ENCODE results near the gene OTUD5.

OTUD5 gene

DNA sequence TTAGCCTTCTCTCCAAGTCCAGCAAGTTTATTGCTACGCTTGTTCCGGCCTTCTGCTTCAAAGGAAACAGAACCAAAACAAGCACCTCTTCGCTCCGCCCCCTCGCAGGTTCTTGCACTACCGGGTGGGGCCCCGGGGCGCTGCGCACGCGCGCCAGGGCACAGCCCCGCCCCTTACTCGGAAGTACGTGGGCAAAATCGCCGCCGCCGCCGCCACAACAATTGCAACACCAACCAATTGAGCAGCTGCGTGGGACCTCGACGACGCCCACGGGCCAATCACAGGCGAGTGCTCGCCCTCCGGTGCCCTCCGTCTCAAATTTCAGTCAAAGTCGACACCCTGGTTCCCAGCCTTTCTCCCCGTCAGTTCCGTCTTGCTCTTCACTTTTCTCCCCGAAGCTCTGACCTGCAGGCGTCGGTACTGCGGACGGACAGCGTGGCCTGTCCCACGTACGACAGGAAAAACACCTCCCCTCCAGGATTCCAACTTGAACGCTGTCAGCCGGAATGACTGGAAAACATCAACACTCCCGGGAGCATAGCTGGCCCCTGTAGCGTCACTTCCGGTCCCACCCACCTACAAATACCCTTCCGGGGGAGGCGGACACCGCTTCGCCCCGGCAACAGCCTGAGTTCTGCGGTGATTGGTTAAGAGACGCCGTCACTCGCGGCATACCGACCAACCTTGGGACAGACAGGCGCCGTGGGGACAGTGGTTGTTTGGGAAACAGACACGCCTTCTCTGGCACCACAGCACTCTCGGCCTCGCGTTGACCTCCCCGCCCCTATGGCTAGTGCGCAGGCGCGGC, 624 bp upstream of the OTUD5 start:
- Histone ChIP-seq H3K36me3 (ENCODE audit: control insufficient read depth, insufficient read depth, low read length, severe bottlenecking) (peaks cover 7% of the 10 kb centered on the region), H3K9ac (ENCODE audit: low read length) (peak overlapping the region; percentile 90), H3K9me3 (ENCODE audit: control insufficient read depth, low read length) (no peaks in the 10 kb centered on the region), H3K4me1 (ENCODE audit: control insufficient read depth, insufficient read depth, low read length) (peaks cover 17% of the 10 kb centered on the region), H3K27me3 (replicated peaks; ENCODE audit: control insufficient read depth, insufficient read depth, low read length) (no peaks in the 10 kb centered on the region), H3K4me3 (ENCODE audit: low read length) (peak overlapping the region; percentile 82)
- peak; percentile 96 for DNase-seq (ENCODE audit: low read depth)

- peak; percentile 52 for DNase-seq (ENCODE audit: low read depth)
- H3K4me1 ChIP-seq (ENCODE audit: control insufficient read depth, insufficient read depth, low read length), result peaks cover 18% of the 10 kb centered on the region
These were observed 536 bp downstream of the OTUD5 start for GRCh38 chrX:48956728-48957414.

DNA sequence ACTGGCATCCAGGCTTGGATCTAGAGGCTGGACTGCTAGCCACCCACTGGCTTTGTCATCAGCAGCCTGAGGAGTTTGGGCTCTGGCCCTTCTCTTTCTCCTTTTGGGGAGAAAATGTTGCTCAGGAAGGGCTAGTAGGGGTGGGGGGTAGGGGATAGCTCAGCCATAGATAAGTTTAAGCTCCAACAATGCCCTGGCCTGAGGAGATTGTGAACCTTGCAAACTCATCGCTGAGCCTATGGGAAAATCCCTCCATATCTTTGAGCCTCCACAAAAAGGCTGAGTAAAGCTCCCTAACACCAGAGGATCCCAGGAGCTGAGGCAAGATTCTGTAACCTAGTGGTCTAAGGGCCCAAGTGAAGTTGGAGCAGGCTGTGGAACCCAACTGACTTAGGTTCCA, 8.8 kb downstream of the OTUD5 start:
- peaks cover 8% of the 10 kb centered on the region for H3K36me3 ChIP-seq (ENCODE audit: control insufficient read depth, insufficient read depth, low read length, severe bottlenecking)
- DNase-seq (ENCODE audit: low read depth), result no peak
- H3K9me3 ChIP-seq (ENCODE audit: control insufficient read depth, low read length), result no peaks in the 10 kb centered on the region
- no peaks in the 10 kb centered on the region for H3K27me3 ChIP-seq (replicated peaks; ENCODE audit: control insufficient read depth, insufficient read depth, low read length)
- peaks cover 3% of the 10 kb centered on the region for H3K4me1 ChIP-seq (ENCODE audit: control insufficient read depth, insufficient read depth, low read length)
- H3K4me3 ChIP-seq (ENCODE audit: low read length), result no peak overlapping the region
- H3K9ac ChIP-seq (ENCODE audit: low read length), result no peak overlapping the region

More at GRCh38 chrX:48956728-48957414, 536 bp downstream of the OTUD5 start:
- Histone ChIP-seq H3K36me3 (ENCODE audit: control insufficient read depth, insufficient read depth, low read length, severe bottlenecking) (peaks cover 7% of the 10 kb centered on the region), H3K27me3 (replicated peaks; ENCODE audit: control insufficient read depth, insufficient read depth, low read length) (no peaks in the 10 kb centered on the region), H3K9ac (ENCODE audit: low read length) (peak overlapping the region; percentile 86), H3K9me3 (ENCODE audit: control insufficient read depth, low read length) (no peaks in the 10 kb centered on the region), H3K4me3 (ENCODE audit: low read length) (peak overlapping the region; percentile 82)

- Histone ChIP-seq H3K4me3 (ENCODE audit: low read length) (no peak overlapping the region), H3K4me1 (ENCODE audit: control insufficient read depth, insufficient read depth, low read length) (no peaks in the 10 kb centered on the region), H3K27me3 (replicated peaks; ENCODE audit: control insufficient read depth, insufficient read depth, low read length) (no peaks in the 10 kb centered on the region), H3K9ac (ENCODE audit: low read length) (no peak overlapping the region), H3K9me3 (ENCODE audit: control insufficient read depth, low read length) (no peaks in the 10 kb centered on the region), H3K36me3 (ENCODE audit: control insufficient read depth, insufficient read depth, low read length, severe bottlenecking) (peaks cover 14% of the 10 kb centered on the region)
- DNase-seq (ENCODE audit: low read depth), result peak; percentile 73
These were observed 11.7 kb downstream of the OTUD5 start for GRCh38 chrX:48945517-48946348.

DNA sequence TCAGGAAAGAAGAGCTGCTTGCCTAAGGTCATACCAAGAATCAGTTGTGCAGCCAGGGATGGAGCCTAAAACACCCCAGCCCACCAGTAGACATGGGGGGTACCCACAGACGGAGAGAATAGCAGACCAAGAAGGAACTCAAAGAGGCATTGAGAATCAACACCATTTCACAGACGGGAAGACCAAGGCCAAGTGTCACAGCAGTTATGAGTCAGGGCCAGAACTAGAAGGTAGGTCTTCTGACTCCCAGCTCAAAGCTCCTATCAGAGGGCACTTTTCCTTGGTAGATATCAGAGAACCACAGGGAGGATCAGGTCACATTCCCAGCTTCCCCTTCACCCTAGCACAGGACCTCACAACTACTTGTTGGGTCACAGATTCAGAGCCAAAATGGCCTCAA, 14.5 kb downstream of the OTUD5 start:
- H3K9ac ChIP-seq (ENCODE audit: low read length), result no peak overlapping the region
- H3K36me3 ChIP-seq (ENCODE audit: control insufficient read depth, insufficient read depth, low read length, severe bottlenecking), result peaks cover 25% of the 10 kb centered on the region
- no peaks in the 10 kb centered on the region for H3K4me1 ChIP-seq (ENCODE audit: control insufficient read depth, insufficient read depth, low read length)
- no peaks in the 10 kb centered on the region for H3K9me3 ChIP-seq (ENCODE audit: control insufficient read depth, low read length)
- no peak overlapping the region for H3K4me3 ChIP-seq (ENCODE audit: low read length)
- peaks cover 10% of the 10 kb centered on the region for H3K27me3 ChIP-seq (replicated peaks; ENCODE audit: control insufficient read depth, insufficient read depth, low read length)
- no peak for DNase-seq (ENCODE audit: low read depth)

- peaks cover 10% of the 10 kb centered on the region for H3K27me3 ChIP-seq (replicated peaks; ENCODE audit: control insufficient read depth, insufficient read depth, low read length)
- H3K4me3 ChIP-seq (ENCODE audit: low read length), result no peak overlapping the region
- no peak overlapping the region for H3K9ac ChIP-seq (ENCODE audit: low read length)
- no peak for DNase-seq (ENCODE audit: low read depth)
- H3K36me3 ChIP-seq (ENCODE audit: control insufficient read depth, insufficient read depth, low read length, severe bottlenecking), result peaks cover 25% of the 10 kb centered on the region
- no peaks in the 10 kb centered on the region for H3K4me1 ChIP-seq (ENCODE audit: control insufficient read depth, insufficient read depth, low read length)
- no peaks in the 10 kb centered on the region for H3K9me3 ChIP-seq (ENCODE audit: control insufficient read depth, low read length)
These were observed 16.9 kb downstream of the OTUD5 start for GRCh38 chrX:48940404-48940955.

- H3K4me1 ChIP-seq (ENCODE audit: control insufficient read depth, insufficient read depth, low read length), result no peaks in the 10 kb centered on the region
- H3K9me3 ChIP-seq (ENCODE audit: control insufficient read depth, low read length), result no peaks in the 10 kb centered on the region
- peaks cover 31% of the 10 kb centered on the region for H3K36me3 ChIP-seq (ENCODE audit: control insufficient read depth, insufficient read depth, low read length, severe bottlenecking)
- H3K4me3 ChIP-seq (ENCODE audit: low read length), result no peak overlapping the region
- peaks cover 10% of the 10 kb centered on the region for H3K27me3 ChIP-seq (replicated peaks; ENCODE audit: control insufficient read depth, insufficient read depth, low read length)
- DNase-seq (ENCODE audit: low read depth), result no peak
- no peak overlapping the region for H3K9ac ChIP-seq (ENCODE audit: low read length)
These were observed 17.7 kb downstream of the OTUD5 start for GRCh38 chrX:48939524-48940228.

- Histone ChIP-seq H3K9ac (ENCODE audit: low read length) (no peak overlapping the region), H3K4me3 (ENCODE audit: low read length) (no peak overlapping the region), H3K9me3 (ENCODE audit: control insufficient read depth, low read length) (no peaks in the 10 kb centered on the region), H3K27me3 (replicated peaks; ENCODE audit: control insufficient read depth, insufficient read depth, low read length) (peaks cover 10% of the 10 kb centered on the region), H3K36me3 (ENCODE audit: control insufficient read depth, insufficient read depth, low read length, severe bottlenecking) (peaks cover 37% of the 10 kb centered on the region), H3K4me1 (ENCODE audit: control insufficient read depth, insufficient read depth, low read length) (no peaks in the 10 kb centered on the region)
- DNase-seq (ENCODE audit: low read depth), result no peak
These were observed 18.5 kb downstream of the OTUD5 start for GRCh38 chrX:48938721-48939425.

DNA sequence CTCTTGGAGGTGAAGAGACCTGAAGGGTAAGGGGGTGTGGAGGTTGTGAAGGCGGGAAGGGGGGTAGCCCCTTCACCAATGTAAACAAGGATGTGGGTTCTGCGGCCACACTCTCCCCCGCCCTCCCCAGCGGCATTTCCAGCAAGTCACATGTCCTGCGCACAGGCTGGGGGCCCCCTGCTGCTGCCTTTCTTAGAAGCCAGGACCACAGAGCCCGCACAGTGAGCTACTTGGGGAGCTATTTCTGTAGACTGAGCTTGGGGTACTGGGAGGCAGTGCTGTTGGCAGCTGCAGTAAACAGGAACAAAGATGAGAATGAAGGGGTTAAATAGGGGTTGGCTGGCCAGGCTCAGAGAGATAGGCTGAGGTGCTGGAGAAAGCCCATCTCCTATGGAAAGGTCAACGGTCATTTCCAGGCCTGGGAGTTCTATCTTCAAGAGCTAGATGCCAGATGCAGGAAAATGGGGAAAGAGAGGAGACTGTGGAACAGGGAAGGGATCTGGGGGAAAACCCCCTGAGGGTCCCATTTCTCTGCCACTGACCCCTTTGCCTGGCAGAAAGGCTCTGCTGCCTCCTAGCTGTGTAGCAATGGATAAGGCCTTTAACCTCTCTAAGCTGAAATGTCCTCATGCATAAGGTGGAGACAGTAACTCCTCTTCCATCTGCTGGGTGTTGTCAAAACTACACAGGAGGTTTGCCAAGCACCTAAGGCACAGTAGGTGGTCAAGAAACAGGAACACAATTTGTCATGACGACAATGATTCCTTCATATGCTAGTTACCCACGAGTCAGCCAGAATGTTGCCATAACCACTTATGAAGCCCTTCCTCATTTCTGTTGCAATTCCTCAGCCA, 20.1 kb downstream of the OTUD5 start:
- H3K9me3 ChIP-seq (ENCODE audit: control insufficient read depth, low read length), result peaks cover 6% of the 10 kb centered on the region
- H3K36me3 ChIP-seq (ENCODE audit: control insufficient read depth, insufficient read depth, low read length, severe bottlenecking), result peaks cover 41% of the 10 kb centered on the region
- peaks cover 10% of the 10 kb centered on the region for H3K27me3 ChIP-seq (replicated peaks; ENCODE audit: control insufficient read depth, insufficient read depth, low read length)
- DNase-seq (ENCODE audit: low read depth), result no peak
- H3K4me1 ChIP-seq (ENCODE audit: control insufficient read depth, insufficient read depth, low read length), result no peaks in the 10 kb centered on the region
- no peak overlapping the region for H3K4me3 ChIP-seq (ENCODE audit: low read length)
- no peak overlapping the region for H3K9ac ChIP-seq (ENCODE audit: low read length)

All from adipocyte (in vitro differentiated cells).